H1 (cell line): ENCODE results near the gene AGPAT3. TPM values are rescaled to one million over a fixed set of nuclear protein-coding genes. Genes with fewer than 3 reads are reported as not detected.

Source experiments
- CTCF ChIA-PET: fragments of 300-600 bp; sonication (Branson Sonifier 250); formaldehyde crosslinking; loops from one replicate; lab custom pipeline; 2021; ENCODE audit not compliant: partially characterized antibody; lab: Charles Lee
- POLR2A ChIA-PET: fragments of 300-600 bp; sonication (Branson Sonifier 250); formaldehyde crosslinking; loops from one replicate; lab custom pipeline; 2021; ENCODE audit warnings: inconsistent platforms; ENCODE audit not compliant: partially characterized antibody; lab: Charles Lee
- DNase-seq, 2 experiments: peaks; one replicate each; pipeline versions ENCODE4 v3.0.0 to v3.0.0-alpha.2; 2010 to 2022; ENCODE audit warnings: low spot score in 2 of 2, low read depth in 1 of 2, mixed read lengths in 1 of 2
- FAIRE-seq: peaks from 2 replicates; lab custom pipeline; 2011; peaks lifted over from hg19 to GRCh38; lab: Jason Lieb, UNC
- H2AFZ ChIP-seq: 2 replicates; pipeline ENCODE4 v1.8.1; 2012; ENCODE audit warnings: low read length, inconsistent platforms
- H2AK5ac ChIP-seq: 2 replicates; pipeline ENCODE4 v1.6.1; 2013; ENCODE audit warnings: low read depth, low read length
- H2BK120ac ChIP-seq: replicated peaks from 2 replicates; pipeline ENCODE3; 2013; ENCODE audit warnings: low read depth, low read length, inconsistent platforms
- H2BK12ac ChIP-seq: 2 replicates; pipeline ENCODE4 v1.6.1; 2013; ENCODE audit warnings: low read depth, low read length
- H2BK15ac ChIP-seq: 2 replicates; pipeline ENCODE4 v1.6.1; 2013; ENCODE audit warnings: low read length
- H2BK20ac ChIP-seq: 2 replicates; pipeline ENCODE4 v1.6.1; 2013; ENCODE audit warnings: low read length
- H2BK5ac ChIP-seq: 2 replicates; pipeline ENCODE4 v1.6.1; 2013; ENCODE audit warnings: low read depth, low read length
- H3K14ac ChIP-seq: 2 replicates; pipeline ENCODE4 v1.6.1; 2013; ENCODE audit warnings: inconsistent platforms; ENCODE audit not compliant: insufficient read length
- H3K18ac ChIP-seq: 2 replicates; pipeline ENCODE4 v1.6.1; 2013; ENCODE audit warnings: low read length; ENCODE audit errors: extremely low read depth
- H3K23ac ChIP-seq: 2 replicates; pipeline ENCODE4 v1.6.1; 2013; ENCODE audit warnings: inconsistent platforms; ENCODE audit not compliant: insufficient read length
- H3K23me2 ChIP-seq: 2 replicates; pipeline ENCODE4 v1.6.1; 2013; ENCODE audit warnings: low read depth, low read length
- H3K27ac ChIP-seq: 2 replicates; pipeline ENCODE4 v1.6.1; 2011; ENCODE audit warnings: low read depth, low read length, inconsistent platforms
- H3K27me3 ChIP-seq, 4 experiments: replicated peaks in 1 of 4; 1 replicate in 1 of 4; 2 replicates in 3 of 4; pipeline versions ENCODE4 v1.6.1 to v1.8.1; 2011 to 2013; ENCODE audit warnings: low read length in 3 of 4, mild to moderate bottlenecking in 3 of 4, inconsistent platforms in 2 of 4, mixed read lengths in 2 of 4, moderate library complexity in 1 of 4; ENCODE audit not compliant: control insufficient read depth in 3 of 4, insufficient read depth in 3 of 4; ENCODE audit errors: extremely low read depth in 1 of 4
- H3K36me3 ChIP-seq, 4 experiments: 2 replicates each; pipeline versions ENCODE4 v1.6.1 to v1.8.1; 2011 to 2013; ENCODE audit warnings: mild to moderate bottlenecking in 4 of 4, low read length in 3 of 4, moderate library complexity in 2 of 4, control low read depth in 1 of 4, inconsistent platforms in 1 of 4; ENCODE audit not compliant: insufficient read depth in 4 of 4, control insufficient read depth in 2 of 4
- H3K4ac ChIP-seq: replicated peaks from 2 replicates; pipeline ENCODE3; 2013; ENCODE audit warnings: low read length, low read depth, mixed read lengths, inconsistent platforms; ENCODE audit not compliant: insufficient read length
- H3K4me1 ChIP-seq, 4 experiments: replicated peaks in 1 of 4; 1 replicate in 1 of 4; 2 replicates in 3 of 4; pipeline versions ENCODE4 v1.6.1 to v1.8.1; 2011 to 2013; ENCODE audit warnings: low read length in 3 of 4, inconsistent platforms in 2 of 4, mixed read lengths in 1 of 4; ENCODE audit not compliant: insufficient read depth in 4 of 4, control insufficient read depth in 3 of 4
- H3K4me2 ChIP-seq, 2 experiments: 2 replicates each; pipeline versions ENCODE4 v1.6.1 to v1.8.1; 2011 to 2013; ENCODE audit warnings: low read depth in 2 of 2, low read length in 2 of 2, control low read depth in 1 of 2, inconsistent platforms in 1 of 2, mild to moderate bottlenecking in 1 of 2; ENCODE audit not compliant: insufficient read depth in 1 of 2
- H3K4me3 ChIP-seq, 4 experiments: fragments of 200-600, 300-600 bp in 1 of 4; sonication (generic), shearing (Covaris generic), sonication (Bioruptor Twin) in 1 of 4; 2 replicates each; pipeline versions ENCODE4 v1.5.1 to v1.8.1; 2011 to 2016; ENCODE audit warnings: low read length in 4 of 4, low read depth in 3 of 4, control low read depth in 2 of 4, inconsistent platforms in 2 of 4, mild to moderate bottlenecking in 2 of 4, mixed read lengths in 1 of 4, moderate library complexity in 1 of 4; ENCODE audit not compliant: insufficient read depth in 2 of 4; ENCODE audit errors: extremely low read depth in 1 of 4
- H3K56ac ChIP-seq: replicated peaks from 2 replicates; pipeline ENCODE3; 2013; ENCODE audit warnings: low read depth, mild to moderate bottlenecking, mixed read lengths, low read length, inconsistent platforms; ENCODE audit not compliant: insufficient read length
- H3K79me1 ChIP-seq: 2 replicates; pipeline ENCODE4 v1.6.1; 2013; ENCODE audit warnings: low read depth, low read length, control low read depth
- H3K79me2 ChIP-seq, 2 experiments: 2 replicates each; pipeline versions ENCODE4 v1.6.1 to v1.8.1; 2012 to 2013; ENCODE audit warnings: low read length in 2 of 2, mild to moderate bottlenecking in 2 of 2, inconsistent platforms in 1 of 2; ENCODE audit not compliant: insufficient read depth in 2 of 2, control insufficient read depth in 1 of 2
- H3K9ac ChIP-seq, 4 experiments: replicated peaks in 1 of 4; 1 replicate in 1 of 4; 2 replicates in 3 of 4; pipeline versions ENCODE4 v1.6.1 to v1.8.1; 2011 to 2013; ENCODE audit warnings: low read depth in 3 of 4, low read length in 3 of 4, control low read depth in 2 of 4, mild to moderate bottlenecking in 2 of 4, moderate library complexity in 2 of 4, inconsistent platforms in 1 of 4; ENCODE audit errors: extremely low read depth in 1 of 4
- H3K9me3 ChIP-seq, 2 experiments: 2 replicates each; pipeline versions ENCODE4 v1.6.1 to v1.8.1; 2012 to 2013; ENCODE audit warnings: mild to moderate bottlenecking in 2 of 2, moderate library complexity in 2 of 2, control low read depth in 1 of 2, inconsistent platforms in 1 of 2, low read depth in 1 of 2, low read length in 1 of 2, mixed read lengths in 1 of 2; ENCODE audit not compliant: insufficient read depth in 2 of 2
- H4K20me1 ChIP-seq, 2 experiments: replicated peaks in 1 of 2; 2 replicates each; pipeline versions ENCODE3 to v1.8.1; 2011 to 2013; ENCODE audit warnings: inconsistent platforms in 2 of 2, low read length in 2 of 2, mild to moderate bottlenecking in 1 of 2; ENCODE audit not compliant: insufficient read depth in 2 of 2, control insufficient read depth in 1 of 2
- H4K5ac ChIP-seq: 2 replicates; pipeline ENCODE4 v1.6.1; 2013; ENCODE audit warnings: low read length, low read depth, mixed read lengths, inconsistent platforms; ENCODE audit not compliant: insufficient read length
- H4K8ac ChIP-seq: 2 replicates; pipeline ENCODE4 v1.8.0; 2013; ENCODE audit warnings: mild to moderate bottlenecking, moderate library complexity, low read length, inconsistent platforms; ENCODE audit not compliant: insufficient read depth; ENCODE audit errors: extremely low read depth
- H4K91ac ChIP-seq: replicated peaks from 2 replicates; pipeline ENCODE3; 2013; ENCODE audit warnings: low read length, mixed read lengths, inconsistent platforms; ENCODE audit not compliant: insufficient read length
- CBX5 ChIP-seq: fragments of 300-800, 300-1000 bp; sonication (generic); IDR thresholded peaks from 2 replicates; pipeline ENCODE4 v1.7.1; 2016; ENCODE audit warnings: antibody characterized with exemption, low read length, low read depth
- CHD2 ChIP-seq: IDR thresholded peaks from 2 replicates; pipeline ENCODE4 v1.6.1; 2012; ENCODE audit warnings: low read length, improper control_type of control experiment
- EGR1 ChIP-seq: IDR thresholded peaks from 2 replicates; pipeline ENCODE4 v1.6.1; 2011; ENCODE audit warnings: low read depth, low read length, borderline replicate concordance
- GABPA ChIP-seq: IDR thresholded peaks from 2 replicates; pipeline ENCODE4 v1.6.1; 2011; ENCODE audit warnings: mild to moderate bottlenecking, low read length, moderate library complexity, borderline replicate concordance; ENCODE audit not compliant: insufficient read depth
- NANOG ChIP-seq: IDR thresholded peaks from 2 replicates; pipeline ENCODE4 v1.6.1; 2011; ENCODE audit warnings: low read length, low read depth, mild to moderate bottlenecking, inconsistent platforms; ENCODE audit not compliant: insufficient read depth, poor library complexity, severe bottlenecking
- PHF8 ChIP-seq: fragments of 200-600 bp; sonication (generic); conservative IDR thresholded peaks from 2 replicates; pipeline ENCODE4 v1.7.1; 2012; ENCODE audit warnings: low read depth, mild to moderate bottlenecking, inconsistent platforms, low read length, moderate library complexity
- RFX5 ChIP-seq: IDR thresholded peaks from 2 replicates; pipeline ENCODE4 v1.6.1; 2011; ENCODE audit warnings: low read depth, low read length, improper control_type of control experiment, borderline replicate concordance
- SAP30 ChIP-seq: fragments of 300-600 bp; sonication (generic); IDR thresholded peaks from 2 replicates; pipeline ENCODE4 v1.7.1; 2012; ENCODE audit warnings: low read length, moderate library complexity, mild to moderate bottlenecking, inconsistent platforms; ENCODE audit not compliant: insufficient read depth, insufficient replicate concordance
- SIRT6 ChIP-seq: IDR thresholded peaks from one replicate; pipeline ENCODE4 v1.7.1; 2012; ENCODE audit warnings: low read length, inconsistent platforms
- SIX5 ChIP-seq: IDR thresholded peaks from 2 replicates; pipeline ENCODE4 v1.6.1; 2011; ENCODE audit warnings: mild to moderate bottlenecking, low read depth, low read length
- TEAD4 ChIP-seq: IDR thresholded peaks from 2 replicates; pipeline ENCODE4 v1.6.1; 2012; ENCODE audit warnings: low read depth, low read length, inconsistent platforms, mixed read lengths
- ZNF274 ChIP-seq: IDR thresholded peaks from 2 replicates; pipeline ENCODE4 v1.7.0; 2012; ENCODE audit warnings: low read length, borderline replicate concordance; ENCODE audit errors: extremely low read depth
- WGBS, 2 experiments: shearing (Covaris generic) in 1 of 2; methylation state at CpG; one replicate each; pipeline versions ENCODE4 v1.1.6 to v1.1.7; 2013 to 2015; ENCODE audit warnings: low lambda C conversion rate in 2 of 2, mixed read lengths in 2 of 2, inconsistent platforms in 1 of 2, low coverage in 1 of 2, missing lambda C conversion rate in 1 of 2; ENCODE audit not compliant: insufficient replicate concordance in 2 of 2, insufficient coverage in 1 of 2, insufficient read length in 1 of 2; ENCODE audit errors: extremely low coverage in 1 of 2, missing lambda C conversion rate in 1 of 2; 5-methylcytosine and 5-hydroxymethylcytosine counted together
- polyA plus RNA-seq, 7 experiments: library from polyadenylated mRNA; depleted of rRNA in 3 of 7; stranded (reverse) in 5 of 7; unstranded in 2 of 7; fragments of >200 nt in 5 of 7; fragments of 200-250 nt in 2 of 7; gene quantifications; 1 replicate in 5 of 7; 2 replicates in 1 of 7; 4 replicates in 1 of 7; pipeline versions ENCODE4 v1.2.1 to v1.2.3, GENCODE V29; 2011 to 2013; ENCODE audit warnings: missing spikeins in 2 of 7, mixed read lengths in 2 of 7
- total RNA-seq: library from RNA; stranded (reverse); fragmentation: NEBNext Ultra II Directional; extraction: Animal tissue kit (Norgen Biotek cat#: 25700); gene quantifications from 2 replicates; pipeline ENCODE4 v1.2.1, GENCODE V29; 2021

AGPAT3 gene
- total and polyA plus RNA-seq, 2 of the 8 experiments (the other 6 are each of a cell fraction or from before 2014, with no cell fraction given) = 5.8 to 7.3 TPM

DNA sequence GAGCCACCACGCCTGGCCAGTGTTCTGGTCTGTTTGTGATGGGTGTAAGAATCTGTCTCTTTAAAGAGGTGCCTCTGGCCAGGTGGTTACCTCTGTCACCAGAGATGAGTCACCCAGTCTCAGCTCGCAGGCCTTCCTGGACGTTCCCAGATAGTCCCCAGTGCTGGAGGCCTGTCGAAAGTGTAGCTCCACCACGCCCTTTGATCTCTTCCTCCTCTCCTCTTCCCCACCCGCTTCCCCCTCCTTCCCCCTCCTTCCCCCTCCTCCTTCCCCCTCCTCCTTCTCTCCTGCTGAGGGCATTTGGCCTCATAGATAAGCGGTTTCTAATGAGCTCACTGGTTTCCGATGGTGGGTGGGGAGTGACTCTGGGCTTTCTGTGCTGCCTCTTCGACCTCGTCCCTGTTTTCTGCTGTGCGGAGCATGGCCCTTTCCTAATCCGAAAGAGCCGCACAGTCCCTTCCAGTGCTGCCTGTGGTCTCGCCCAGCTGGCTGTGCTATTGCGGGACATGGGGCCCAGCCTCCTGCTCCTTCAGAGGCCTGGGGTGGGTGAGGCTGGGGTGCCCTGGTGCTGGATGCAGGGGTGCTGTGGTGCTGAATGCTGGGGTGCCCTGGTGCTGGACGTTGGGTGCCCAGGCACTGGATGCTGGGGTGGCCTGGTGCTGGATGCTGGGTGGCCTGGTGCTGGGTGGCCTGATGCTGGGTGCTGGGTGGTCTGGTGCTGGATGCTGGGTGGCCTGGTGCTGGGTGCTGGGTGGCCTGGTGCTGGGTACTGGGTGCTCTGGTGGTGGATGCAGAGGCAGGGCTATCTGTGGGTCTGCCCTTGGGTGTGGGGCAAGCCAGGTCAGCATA, 19.2 kb downstream of the AGPAT3 start:
- no peaks in the 10 kb centered on the region for H4K20me1 ChIP-seq
- peak overlapping the region; percentile 95; the same call in 1 of the 2 replicates for H3K18ac ChIP-seq
- H3K27me3 ChIP-seq = no peaks in the 10 kb centered on the region
- no peaks in the 10 kb centered on the region for H3K36me3 ChIP-seq
- H2AK5ac ChIP-seq = no peak overlapping the region
- H4K5ac ChIP-seq = peak overlapping the region; percentile 34
- no peak for FAIRE-seq
- peak overlapping the region; percentile 12; the same call in 1 of the 2 replicates for H2BK12ac ChIP-seq
- no peak overlapping the region for H2BK120ac ChIP-seq
- peak overlapping the region; percentile 4 for H4K91ac ChIP-seq
- no peaks in the 10 kb centered on the region for H3K79me1 ChIP-seq
- no peak overlapping the region for H3K23ac ChIP-seq
- H3K9me3 ChIP-seq = no peaks in the 10 kb centered on the region
- no peak overlapping the region for H2BK20ac ChIP-seq
- no peak overlapping the region for H2AFZ ChIP-seq
- no peak for DNase-seq
- H3K79me2 ChIP-seq = no peaks in the 10 kb centered on the region
- ChIA-PET CTCF (interaction anchor here (0.6 to 1.1 kb wide), 4 partner anchors 11 to 620 kb away, joined by 3 to 4 read pairs (median 3); no protein-coding TSS in a partner anchor), POLR2A (interaction anchor here (0.6 kb wide), 1 partner anchor 184 kb away, joined by 3 read pairs; no protein-coding TSS in a partner anchor)
- no peak overlapping the region for H3K9ac ChIP-seq
- no peak overlapping the region for H3K14ac ChIP-seq
- no peak overlapping the region; the same call in none of the 2 replicates for H4K8ac ChIP-seq
- H2BK5ac ChIP-seq = no peak overlapping the region
- WGBS, 2 experiments = 78% methylated on average over 13 of the region's 16 CpGs; no CpG with 5 or more reads in 1 of the 2 experiments
- H3K27ac ChIP-seq = no peak overlapping the region
- no peak overlapping the region for H3K4me3 ChIP-seq
- H3K4ac ChIP-seq = peak overlapping the region; percentile 41
- H3K4me1 ChIP-seq = peaks cover 0 to 14% (median 8%) of the 10 kb centered on the region in 4 experiments; a peak in 6 of 7 replicates
- no peak overlapping the region for H3K56ac ChIP-seq
- 0 out of 2 replicates have a peak overlapping the region, but pooled peaks have one; percentile 81 for H2BK15ac ChIP-seq
- H3K23me2 ChIP-seq = no peaks in the 10 kb centered on the region; the same call in 1 of the 2 replicates
- no peak overlapping the region; a peak in 1 of 4 replicates for H3K4me2 ChIP-seq
- no peak for TF ChIP-seq GABPA
- TF ChIP-seq NANOG = no peak
- TF ChIP-seq EGR1 = no peak
- no peak for TF ChIP-seq CBX5
- TF ChIP-seq ZNF274 = no peak
- TF ChIP-seq SIX5 = no peak
- TF ChIP-seq TEAD4 = no peak
- TF ChIP-seq SIRT6 = no peak
- no peak for TF ChIP-seq RFX5
- TF ChIP-seq PHF8 = no peak
- no peak for TF ChIP-seq CHD2
- no peak for TF ChIP-seq SAP30
